HG03280 (cell line): ENCODE data around the gene SMOC1.

Experiments used
- ATAC-seq: cut with Tn5 transposase; IDR thresholded peaks from one replicate; pipeline ENCODE4 v1.9.1; 2021; ENCODE audit warnings: mild to moderate bottlenecking, moderate library complexity; ENCODE audit not compliant: unreplicated experiment

SMOC1 gene

DNA sequence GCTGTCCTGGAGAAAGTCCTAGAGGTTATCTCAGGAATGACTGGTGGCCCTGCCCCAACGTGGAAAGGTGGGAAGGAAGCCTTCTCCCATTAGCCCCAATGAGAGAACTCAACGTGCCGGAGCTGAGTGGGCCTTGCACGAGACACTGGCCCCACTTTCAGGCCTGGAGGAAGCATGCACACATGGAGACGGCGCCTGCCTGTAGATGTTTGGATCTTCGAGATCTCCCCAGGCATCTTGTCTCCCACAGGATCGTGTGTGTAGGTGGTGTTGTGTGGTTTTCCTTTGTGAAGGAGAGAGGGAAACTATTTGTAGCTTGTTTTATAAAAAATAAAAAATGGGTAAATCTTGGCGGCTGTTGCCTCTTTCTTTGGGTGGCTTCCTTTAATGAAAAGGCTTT, 152.8 kb downstream of the SMOC1 start:
- ATAC-seq, result no peak

DNA sequence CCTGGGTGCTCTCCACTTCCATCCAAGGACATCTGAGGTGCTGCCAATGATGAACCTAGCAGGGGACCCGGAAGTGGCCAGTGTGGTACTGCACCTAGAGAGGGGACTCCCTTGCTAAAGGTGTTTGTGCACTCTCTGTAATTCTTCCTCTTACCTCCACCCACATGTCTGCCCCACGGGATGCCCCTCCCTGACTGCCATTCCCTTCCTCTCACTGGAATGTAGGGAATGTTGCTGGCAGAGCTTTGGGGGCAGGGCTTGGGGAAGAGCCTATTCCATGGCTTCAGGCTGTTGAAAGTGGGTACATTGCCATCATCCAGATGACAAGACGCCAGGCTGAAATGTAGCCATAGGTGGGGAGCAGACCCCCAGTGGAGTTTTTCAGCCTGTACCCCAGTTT, 153.2 kb downstream of the SMOC1 start:
- no peak for ATAC-seq

GRCh38 chr14:70033116-70033515, 153.9 kb downstream of the SMOC1 start:
- no peak for ATAC-seq

GRCh38 chr14:70033561-70033960, 154.3 kb downstream of the SMOC1 start:
- no peak for ATAC-seq

DNA sequence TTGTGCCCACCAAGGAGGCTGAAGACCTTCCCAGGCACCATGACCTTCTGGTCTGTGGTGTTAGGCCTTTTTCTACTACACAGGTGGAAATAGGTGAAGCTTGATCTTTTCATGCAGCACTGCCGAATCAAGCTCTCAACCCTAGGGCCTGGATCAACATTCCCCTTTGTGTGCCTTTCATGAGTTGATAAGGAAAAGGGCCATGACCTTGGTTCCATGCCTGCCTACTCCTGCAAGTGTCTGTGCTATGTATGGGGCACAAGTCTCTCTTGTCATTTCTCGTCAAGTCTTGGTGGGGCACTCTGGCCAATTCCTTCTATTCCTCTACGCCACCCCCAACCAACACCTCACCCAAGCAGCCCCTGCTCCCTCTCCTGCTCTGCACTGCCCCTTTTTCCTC, 155.0 kb downstream of the SMOC1 start:
- no peak for ATAC-seq

DNA sequence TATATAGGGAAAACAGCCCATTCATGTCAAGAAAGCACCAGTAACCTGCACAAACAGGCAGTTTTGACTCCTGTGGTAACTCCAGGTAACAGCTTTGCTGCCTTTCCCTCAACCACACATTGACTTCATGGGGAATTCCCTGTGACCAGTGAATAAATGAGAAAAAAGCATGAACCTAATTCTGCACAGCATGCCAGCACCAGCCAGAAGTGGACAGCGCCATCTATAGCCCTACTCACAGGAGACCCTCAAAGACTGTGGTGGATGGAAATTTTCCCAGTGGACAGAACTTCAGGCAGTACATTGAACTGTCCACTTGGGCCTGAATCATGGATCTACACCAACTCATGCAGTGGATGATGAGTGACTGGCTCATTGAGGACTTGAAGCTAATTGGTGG, 157.4 kb downstream of the SMOC1 start:
- no peak for ATAC-seq

- ATAC-seq, result no peak
Measured at GRCh38 chr14:70043001-70043400, 163.8 kb downstream of the SMOC1 start.

DNA sequence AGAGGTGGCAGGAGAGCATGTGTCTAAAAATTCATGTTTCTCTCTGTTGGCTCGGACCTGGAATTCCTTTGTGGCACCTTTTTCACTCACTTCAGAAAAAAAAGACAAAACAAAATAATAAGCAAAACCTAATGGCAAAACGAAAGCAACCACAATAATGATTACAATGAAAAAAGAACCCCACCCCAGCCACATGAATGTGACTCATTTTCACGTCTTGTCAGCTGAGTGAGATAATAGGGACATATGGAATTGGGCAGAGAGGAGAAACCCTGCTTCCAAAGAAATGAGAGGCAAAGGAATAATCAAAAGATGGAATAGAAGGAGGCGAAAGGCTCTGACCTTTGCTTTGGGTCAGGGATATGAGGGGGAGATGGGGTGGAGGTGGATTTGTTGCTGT, 166.1 kb downstream of the SMOC1 start:
- ATAC-seq, result no peak

GRCh38 chr14:70045844-70046535, 166.8 kb downstream of the SMOC1 start:
- no peak for ATAC-seq

DNA sequence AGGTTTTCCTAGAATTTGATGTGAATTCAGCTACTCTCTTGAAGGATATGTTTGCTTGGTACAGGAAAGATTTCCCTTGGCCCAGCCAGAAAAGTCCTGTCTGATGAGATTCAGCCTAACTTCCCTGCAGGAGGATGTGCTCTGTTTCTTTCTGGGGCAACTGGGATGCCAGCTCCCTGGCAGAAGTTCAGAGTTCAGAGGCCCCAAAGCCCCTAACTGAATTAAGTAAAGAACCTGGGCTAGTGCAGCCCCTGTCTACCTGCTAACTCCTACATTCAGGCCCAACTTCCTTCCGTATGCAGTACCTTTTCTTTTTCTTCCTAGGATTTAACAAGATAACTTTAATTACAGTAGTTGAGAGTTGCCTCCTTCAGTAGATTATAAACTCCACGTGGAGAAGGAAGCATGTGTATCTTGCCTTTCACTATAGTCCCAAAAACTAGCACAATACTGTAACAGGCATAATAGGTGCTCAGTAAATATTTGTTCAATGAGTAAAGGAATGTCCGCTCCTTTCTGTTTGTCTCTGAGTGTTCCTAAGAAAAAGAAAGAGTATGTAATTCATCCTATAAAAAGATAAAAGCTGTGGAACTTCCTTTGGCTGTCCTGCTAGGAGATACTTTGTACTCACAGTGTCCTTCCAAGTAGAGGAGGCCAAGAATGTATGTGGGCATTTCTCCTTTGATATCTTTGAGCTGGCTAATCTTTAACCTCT, 168.5 kb downstream of the SMOC1 start:
- ATAC-seq, result no peak

GRCh38 chr14:70048313-70048654, 169.1 kb downstream of the SMOC1 start:
- no peak for ATAC-seq

- no peak for ATAC-seq
Measured at GRCh38 chr14:70049605-70050004, 170.4 kb downstream of the SMOC1 start.

GRCh38 chr14:70050136-70050535, 170.9 kb downstream of the SMOC1 start:
- ATAC-seq, result no peak

GRCh38 chr14:70052990-70053389, 173.8 kb downstream of the SMOC1 start:
- no peak for ATAC-seq

DNA sequence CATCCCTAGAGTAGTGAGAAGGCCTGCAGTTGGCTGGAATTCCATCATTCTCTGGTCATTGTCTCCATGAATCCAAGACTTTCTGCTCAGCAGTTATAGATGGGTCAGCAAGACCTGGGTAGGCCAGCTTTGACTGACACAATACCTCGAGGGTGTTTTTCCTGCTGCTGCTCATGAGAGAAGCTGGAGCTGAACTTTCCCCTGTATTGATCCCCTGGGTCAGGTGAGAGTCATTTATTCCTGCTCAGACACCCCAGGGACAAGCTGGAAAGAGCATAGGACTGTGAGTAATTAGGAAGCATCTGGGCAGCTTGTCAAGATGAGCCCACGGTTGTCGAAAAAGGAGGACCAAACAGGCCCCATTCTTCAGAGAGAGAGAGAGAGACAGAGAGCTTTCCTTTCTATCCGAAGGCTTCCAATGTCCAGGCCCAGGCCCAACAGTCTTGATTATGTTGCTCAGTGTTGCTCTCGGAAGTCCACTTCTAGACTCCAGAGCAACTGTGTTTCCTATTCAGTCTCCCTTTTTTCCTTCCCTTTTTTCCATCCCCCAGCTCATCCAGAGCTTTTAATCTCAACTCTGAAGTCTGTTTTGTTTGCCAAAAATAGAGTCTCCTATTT, 178.4 kb downstream of the SMOC1 start:
- no peak for ATAC-seq

- ATAC-seq, result no peak
Measured at GRCh38 chr14:70059545-70059944, 180.3 kb downstream of the SMOC1 start.

DNA sequence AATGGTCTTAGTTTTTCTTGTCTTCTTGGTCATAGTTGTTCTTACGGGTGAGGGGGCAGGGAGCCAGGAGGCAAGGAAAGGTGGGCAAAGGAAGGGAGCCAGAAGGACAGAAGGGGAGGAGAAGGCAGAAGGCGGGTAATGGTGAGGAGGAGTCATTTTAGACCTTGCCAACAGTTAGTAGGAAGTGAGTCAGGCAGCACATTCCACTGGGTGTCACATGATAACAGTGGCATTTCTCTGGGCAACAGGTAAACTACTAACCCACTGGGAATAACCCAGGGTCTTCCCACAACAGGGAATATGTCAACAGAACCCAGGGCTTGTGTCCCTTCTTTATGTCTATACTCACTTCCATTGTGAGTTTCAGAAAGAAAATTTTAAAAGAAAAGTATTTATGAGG, 181.9 kb downstream of the SMOC1 start:
- ATAC-seq, result no peak

GRCh38 chr14:70064136-70064865, 185.1 kb downstream of the SMOC1 start:
- no peak for ATAC-seq

GRCh38 chr14:70067810-70068209, 188.6 kb downstream of the SMOC1 start:
- no peak for ATAC-seq

DNA sequence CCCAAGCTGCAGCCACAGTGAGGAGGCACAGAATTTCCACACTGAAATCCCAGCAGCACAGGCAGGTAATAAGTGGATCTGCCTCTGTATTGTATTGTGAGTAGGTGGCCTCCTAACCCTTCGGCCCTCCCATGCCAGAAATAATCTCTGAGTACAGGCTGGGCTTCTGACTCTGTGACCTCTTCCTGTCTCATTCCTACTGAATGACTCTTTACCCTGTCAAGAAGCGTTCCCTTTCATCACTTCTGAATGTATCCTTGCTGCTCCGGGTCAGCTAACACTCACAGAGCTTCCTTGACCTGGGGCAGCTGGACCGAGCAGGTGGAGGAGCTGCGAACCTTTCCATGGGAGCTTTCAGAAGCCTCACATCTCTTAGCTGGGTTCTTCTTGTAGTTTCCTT, 190.0 kb downstream of the SMOC1 start:
- no peak for ATAC-seq

- ATAC-seq, result no peak
Measured at GRCh38 chr14:70073924-70074566, 194.8 kb downstream of the SMOC1 start.
